IPS DF 6.9 (cell line): ENCODE results near the gene MAST4.
A peak's percentile ranks its signal among the peaks of the same experiment; 100 is the strongest.
"Not testable (repeated sequence)": the region's sequence is repeated elsewhere in the genome, so short reads cannot be mapped to it uniquely, and the experiment has no call there.

ENCODE experiments used
- DNase-seq: peaks from one replicate; pipeline ENCODE4 v3.0.0-alpha.2; 2013; ENCODE audit warnings: low read depth, low spot score
- H3K27ac ChIP-seq: one replicate; pipeline ENCODE4 v1.5.1; 2013; ENCODE audit warnings: low read length, control low read depth
- H3K27me3 ChIP-seq: 2 replicates; pipeline ENCODE4 v1.6.1; 2013; ENCODE audit warnings: mild to moderate bottlenecking, low read length; ENCODE audit not compliant: control insufficient read depth, insufficient read depth
- H3K36me3 ChIP-seq: 2 replicates; pipeline ENCODE4 v1.6.1; 2013; ENCODE audit warnings: low read length; ENCODE audit not compliant: control insufficient read depth, insufficient read depth
- H3K4me1 ChIP-seq: 2 replicates; pipeline ENCODE4 v1.6.1; 2013; ENCODE audit warnings: low read length; ENCODE audit not compliant: control insufficient read depth, insufficient read depth
- H3K4me3 ChIP-seq: 2 replicates; pipeline ENCODE4 v1.5.1; 2013; ENCODE audit warnings: mild to moderate bottlenecking, low read length
- H3K9me3 ChIP-seq: 2 replicates; pipeline ENCODE4 v1.6.1; 2013; ENCODE audit warnings: low read length, inconsistent platforms; ENCODE audit not compliant: control insufficient read depth, insufficient read depth
- WGBS: extraction: QIAGEN DNeasy Blood & Tissue Kit; methylation state at CpG from one replicate; pipeline ENCODE4 v1.1.7; 2013; ENCODE audit warnings: mixed read lengths, missing lambda C conversion rate; ENCODE audit not compliant: insufficient read length, insufficient coverage; 5-methylcytosine and 5-hydroxymethylcytosine counted together

The MAST4 gene

DNA sequence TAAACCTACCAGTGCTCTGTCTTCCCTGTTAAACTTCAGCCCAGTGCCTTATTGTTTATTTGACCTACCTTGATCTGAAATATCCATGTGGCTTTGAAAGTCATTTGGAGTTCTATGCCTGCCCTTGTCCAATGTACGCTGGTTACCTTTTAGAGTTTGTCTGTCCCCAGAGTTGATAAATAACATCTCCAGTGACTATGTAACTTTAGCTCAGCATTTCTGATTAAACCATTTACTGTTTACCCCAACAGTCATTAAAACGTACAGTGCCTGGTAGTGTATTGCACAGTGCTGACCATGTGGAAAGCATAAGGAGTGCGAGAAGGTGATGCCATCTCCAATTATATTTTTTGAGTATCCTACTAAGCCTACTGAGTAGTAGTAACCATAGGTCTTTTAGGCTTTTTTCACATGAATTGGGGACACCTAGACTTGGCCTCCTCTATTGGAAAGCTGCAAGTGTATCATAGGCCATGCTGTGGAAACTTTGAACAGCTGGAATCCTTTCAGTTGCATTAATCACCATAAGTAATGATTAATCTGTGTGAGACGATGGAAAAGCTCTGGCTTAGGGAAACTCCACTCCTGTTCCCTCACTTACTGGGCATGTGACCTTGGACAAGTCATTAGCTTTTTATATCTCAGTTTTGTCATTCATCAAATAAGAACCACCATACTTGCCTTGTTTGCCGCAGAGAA lies 93.5 kb downstream of the MAST4 start:
- no peaks in the 10 kb centered on the region for H3K36me3 ChIP-seq
- no peak for DNase-seq
- H3K27ac ChIP-seq: no peak overlapping the region
- H3K9me3 ChIP-seq: no peaks in the 10 kb centered on the region
- H3K4me3 ChIP-seq: no peak overlapping the region
- WGBS: no CpG with 5 or more reads among the region's 5 CpGs
- H3K4me1 ChIP-seq: no peaks in the 10 kb centered on the region
- H3K27me3 ChIP-seq: no peaks in the 10 kb centered on the region

DNA sequence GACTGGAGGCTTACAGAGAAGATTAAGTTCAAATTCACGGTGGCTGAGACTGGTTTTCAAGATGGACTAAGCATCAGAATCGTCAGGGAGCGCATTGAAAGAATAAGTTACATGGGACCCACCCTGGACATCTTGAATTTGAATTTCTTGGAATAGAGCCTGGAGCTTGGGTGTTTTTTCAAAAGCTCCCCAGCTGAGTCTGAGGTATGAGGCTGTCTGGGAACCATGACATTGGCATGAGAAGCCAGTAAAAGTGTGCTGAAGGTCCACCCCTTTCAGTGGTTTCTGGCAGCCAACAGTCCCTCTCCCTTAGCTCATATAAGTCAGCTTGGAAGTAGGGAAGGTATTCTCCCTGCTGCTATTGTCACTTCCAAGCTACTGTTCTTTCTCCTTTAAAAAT lies 97.8 kb downstream of the MAST4 start:
- no peak for DNase-seq
- no peaks in the 10 kb centered on the region for H3K9me3 ChIP-seq
- no peaks in the 10 kb centered on the region for H3K36me3 ChIP-seq
- no peak overlapping the region for H3K27ac ChIP-seq
- H3K4me1 ChIP-seq: no peaks in the 10 kb centered on the region
- no peaks in the 10 kb centered on the region for H3K27me3 ChIP-seq
- H3K4me3 ChIP-seq: no peak overlapping the region
- WGBS: no CpG with 5 or more reads among the region's 3 CpGs

DNA sequence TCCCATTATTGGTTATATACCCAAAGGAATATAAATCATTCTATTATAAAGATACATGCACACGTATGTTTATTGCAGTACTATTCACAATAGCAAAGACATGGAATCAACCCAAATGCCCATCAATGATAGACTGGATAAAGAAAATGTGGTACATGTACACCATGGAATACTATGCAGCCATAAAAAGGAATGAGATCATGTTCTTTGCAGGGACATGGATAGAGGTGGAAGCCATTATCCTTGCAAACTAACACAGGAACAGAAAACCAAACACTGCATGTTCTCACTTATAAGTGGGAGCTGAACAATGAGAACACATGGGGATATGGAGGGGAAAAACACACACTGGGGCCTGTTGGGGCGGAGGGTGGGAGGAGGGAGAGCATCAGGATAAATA lies 99.6 kb downstream of the MAST4 start:
- H3K4me3 ChIP-seq, H3K9me3 ChIP-seq, H3K36me3 ChIP-seq, H3K4me1 ChIP-seq, H3K27me3 ChIP-seq, DNase-seq, H3K27ac ChIP-seq: not testable (repeated sequence)
- WGBS: no CpG with 5 or more reads among the region's 2 CpGs

DNA sequence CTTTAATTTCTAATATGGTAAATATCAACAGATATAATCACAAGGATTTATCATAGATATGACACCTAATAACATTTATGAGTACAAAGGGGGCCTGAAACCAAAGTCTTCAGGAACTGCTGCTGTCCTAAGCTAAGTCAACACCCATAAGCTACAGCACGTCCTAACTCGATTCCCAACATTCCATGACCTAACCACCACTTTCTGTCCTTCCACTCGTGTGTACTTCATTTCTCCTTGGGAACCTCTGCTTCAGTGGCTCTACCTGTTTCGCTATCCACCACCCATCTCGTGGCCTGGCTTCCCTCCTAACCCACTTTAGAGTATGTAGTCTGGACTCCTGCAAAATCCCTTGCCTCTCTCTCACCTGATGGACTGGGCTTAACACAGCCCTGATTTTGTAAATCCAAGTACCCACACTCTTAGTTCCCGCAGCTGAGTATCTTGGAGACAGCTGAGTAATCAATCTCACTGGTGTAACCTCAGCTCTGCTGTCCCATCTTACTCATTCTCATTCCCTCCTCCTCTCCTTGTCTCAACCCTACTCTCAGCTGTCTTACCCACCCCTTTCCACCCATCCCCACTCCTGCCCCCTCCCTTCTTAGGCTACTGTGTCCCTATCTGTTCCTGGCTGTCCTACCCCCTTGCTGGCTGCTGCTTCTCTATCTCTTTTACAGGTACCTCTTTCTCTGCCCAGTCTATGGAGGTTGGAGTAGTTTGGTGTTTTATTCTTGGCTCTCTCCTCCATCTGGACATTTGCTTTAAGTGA lies 101.8 kb downstream of the MAST4 start:
- no peak overlapping the region for H3K4me3 ChIP-seq
- H3K27ac ChIP-seq: no peak overlapping the region
- no peaks in the 10 kb centered on the region for H3K9me3 ChIP-seq
- no CpG with 5 or more reads among the region's 6 CpGs for WGBS
- H3K4me1 ChIP-seq: no peaks in the 10 kb centered on the region
- H3K27me3 ChIP-seq: peaks cover 14% of the 10 kb centered on the region
- H3K36me3 ChIP-seq: no peaks in the 10 kb centered on the region
- DNase-seq: no peak

DNA sequence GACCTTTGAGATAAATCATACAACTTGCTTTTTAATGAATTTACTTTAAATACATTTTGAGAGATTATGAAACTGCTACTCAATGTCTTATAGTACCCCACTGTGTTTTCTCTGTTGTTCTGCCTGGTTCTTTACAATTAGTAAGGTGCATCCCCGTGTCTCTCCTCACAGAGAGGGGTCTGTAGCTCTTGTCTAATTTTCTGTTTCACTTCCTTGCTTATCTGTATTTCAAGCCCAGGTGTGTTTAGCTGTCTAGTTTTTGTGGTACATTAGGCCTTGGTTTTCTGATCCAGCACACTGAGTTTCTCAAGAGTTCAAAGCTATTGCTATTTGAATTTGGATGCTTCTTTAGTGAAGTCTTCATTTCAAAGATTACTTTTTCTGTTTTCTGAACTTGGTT lies 105.1 kb downstream of the MAST4 start:
- Histone ChIP-seq H3K36me3 (no peaks in the 10 kb centered on the region), H3K9me3 (no peaks in the 10 kb centered on the region), H3K27ac (no peak overlapping the region), H3K4me3 (no peak overlapping the region), H3K27me3 (peaks cover 28% of the 10 kb centered on the region), H3K4me1 (no peaks in the 10 kb centered on the region)
- WGBS: no CpG with 5 or more reads among the region's 1 CpG
- no peak for DNase-seq

DNA sequence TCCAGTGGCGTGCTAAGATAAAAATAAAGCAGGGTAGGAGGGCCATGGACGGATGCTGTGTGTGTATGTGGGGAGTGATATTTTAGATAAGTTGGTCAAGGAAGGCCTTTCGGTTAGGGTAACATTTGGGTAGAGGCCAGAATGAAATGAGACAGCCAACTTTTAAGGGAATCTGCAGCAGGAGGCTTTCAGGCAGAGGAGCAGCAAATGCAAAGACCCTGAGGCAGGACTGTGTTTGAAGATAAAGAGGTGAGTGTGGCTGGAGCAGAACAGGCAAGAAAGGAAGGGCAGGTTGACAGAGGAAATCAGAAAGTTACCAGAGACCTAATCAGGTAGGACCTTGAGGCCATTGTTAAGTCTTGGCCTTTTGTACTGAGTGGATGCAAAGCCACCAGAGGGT lies 106.2 kb downstream of the MAST4 start:
- Histone ChIP-seq H3K36me3 (no peaks in the 10 kb centered on the region), H3K4me3 (no peak overlapping the region), H3K9me3 (no peaks in the 10 kb centered on the region), H3K27ac (no peak overlapping the region), H3K4me1 (no peaks in the 10 kb centered on the region), H3K27me3 (peaks cover 34% of the 10 kb centered on the region)
- no peak for DNase-seq
- WGBS: no CpG with 5 or more reads among the region's 3 CpGs

DNA sequence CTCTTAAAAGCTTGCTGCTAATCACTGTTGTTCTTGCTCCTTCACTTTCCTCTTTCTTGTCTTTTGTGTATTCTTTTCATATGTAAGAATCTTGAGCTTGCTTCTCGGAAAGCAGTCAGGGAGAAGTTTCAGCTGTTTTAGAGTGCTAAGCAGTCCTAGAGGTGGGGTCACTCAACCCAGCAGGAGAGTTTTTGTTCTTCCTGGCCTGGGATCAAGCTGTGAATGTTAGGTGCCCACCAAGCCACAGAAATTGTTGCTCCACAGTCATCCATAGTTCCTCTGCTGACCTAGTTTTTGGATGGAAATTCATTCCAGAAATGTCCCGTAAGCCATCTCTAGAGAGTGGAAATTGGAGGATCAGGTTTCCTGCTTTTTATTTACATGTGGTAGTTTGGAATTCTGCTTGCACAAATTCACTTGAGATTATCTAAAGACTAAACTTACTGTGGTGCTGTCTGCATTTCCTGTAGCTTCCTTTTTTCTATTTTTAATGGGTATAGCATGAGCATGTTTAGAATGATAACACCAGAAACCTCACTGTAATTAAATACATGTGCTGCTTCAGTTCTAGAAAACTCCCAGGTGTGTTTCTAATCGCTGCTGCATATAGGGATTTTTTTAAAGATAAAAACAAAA lies 108.7 kb downstream of the MAST4 start:
- Histone ChIP-seq H3K9me3 (no peaks in the 10 kb centered on the region), H3K27me3 (peaks cover 43% of the 10 kb centered on the region), H3K4me3 (no peak overlapping the region), H3K36me3 (no peaks in the 10 kb centered on the region), H3K27ac (no peak overlapping the region), H3K4me1 (no peaks in the 10 kb centered on the region)
- DNase-seq: peak; percentile 20
- WGBS: no CpG with 5 or more reads among the region's 3 CpGs

DNA sequence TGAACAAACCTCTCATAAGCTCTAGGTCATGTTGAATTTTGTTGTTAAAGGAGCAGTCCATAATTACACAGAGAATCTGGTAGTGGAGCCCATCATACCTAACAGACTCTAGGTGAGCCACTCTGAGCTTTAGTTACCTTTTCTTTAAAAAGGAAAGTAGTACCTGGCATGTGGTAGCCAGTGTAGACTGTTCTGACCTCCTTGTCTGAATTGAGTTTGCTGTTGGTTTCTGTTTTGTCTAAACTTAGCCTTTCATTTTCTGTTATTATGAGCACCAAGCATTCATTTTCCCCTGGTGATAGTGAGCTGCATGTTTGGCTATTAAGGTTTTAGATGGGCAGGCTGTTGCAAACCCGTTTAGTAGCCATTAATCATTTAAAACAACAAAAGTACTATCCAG lies 112.2 kb downstream of the MAST4 start:
- DNase-seq: no peak
- Histone ChIP-seq H3K27ac (no peak overlapping the region), H3K36me3 (no peaks in the 10 kb centered on the region), H3K27me3 (peaks cover 26% of the 10 kb centered on the region), H3K9me3 (no peaks in the 10 kb centered on the region), H3K4me1 (no peaks in the 10 kb centered on the region), H3K4me3 (no peak overlapping the region)
- no CpG with 5 or more reads among the region's 1 CpG for WGBS

DNA sequence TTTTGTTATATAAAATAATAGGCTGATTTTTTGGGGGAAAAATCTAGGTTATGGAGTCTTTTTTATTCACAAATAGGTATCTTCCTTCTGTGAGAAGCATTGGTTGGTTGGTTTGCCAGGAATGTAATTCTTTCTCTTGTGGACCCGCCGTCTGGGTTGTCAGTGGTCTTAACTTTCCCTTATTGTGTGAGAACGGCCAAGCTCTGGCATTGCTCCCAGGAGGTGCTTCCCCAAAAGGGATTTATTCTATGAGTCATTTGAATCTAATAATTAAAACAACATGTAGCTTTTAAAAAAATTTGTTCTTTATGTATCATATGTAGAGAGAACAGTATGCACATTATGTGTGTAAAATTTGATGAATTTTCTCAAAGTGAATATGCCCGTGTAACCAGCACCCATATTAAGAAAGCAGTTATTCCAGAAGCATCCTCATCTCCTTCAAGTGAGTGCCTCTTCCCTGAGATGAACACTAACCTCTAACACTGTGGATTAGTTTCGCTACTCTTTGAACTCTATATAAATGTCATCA lies 114.4 kb downstream of the MAST4 start:
- H3K4me3 ChIP-seq: no peak overlapping the region
- peaks cover 19% of the 10 kb centered on the region for H3K27me3 ChIP-seq
- H3K27ac ChIP-seq: no peak overlapping the region
- H3K36me3 ChIP-seq: no peaks in the 10 kb centered on the region
- DNase-seq: no peak
- H3K4me1 ChIP-seq: no peaks in the 10 kb centered on the region
- no peaks in the 10 kb centered on the region for H3K9me3 ChIP-seq
- no CpG with 5 or more reads among the region's 5 CpGs for WGBS

DNA sequence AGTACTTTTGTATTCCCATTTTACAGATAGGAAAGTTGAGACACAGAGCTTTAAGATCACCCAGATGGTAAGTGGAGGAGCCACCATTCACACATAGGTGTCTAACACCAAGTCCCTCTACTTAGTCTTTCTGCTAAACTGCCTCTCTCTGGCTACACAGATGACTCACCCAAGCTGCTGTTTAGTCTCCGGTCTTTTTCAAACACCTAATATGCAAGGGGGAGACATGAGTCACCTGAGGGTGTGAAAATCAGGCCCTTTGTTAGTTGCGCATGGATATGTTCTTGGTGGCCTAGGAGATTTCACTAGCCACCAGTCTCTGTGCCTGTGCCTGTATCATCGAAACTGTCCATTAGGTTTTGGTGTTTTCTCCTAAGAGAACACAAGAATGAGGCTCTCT lies 117.8 kb downstream of the MAST4 start:
- no peak overlapping the region for H3K4me3 ChIP-seq
- no peaks in the 10 kb centered on the region for H3K9me3 ChIP-seq
- no CpG with 5 or more reads among the region's 3 CpGs for WGBS
- no peaks in the 10 kb centered on the region for H3K27me3 ChIP-seq
- no peaks in the 10 kb centered on the region for H3K36me3 ChIP-seq
- H3K27ac ChIP-seq: no peak overlapping the region
- no peaks in the 10 kb centered on the region for H3K4me1 ChIP-seq
- no peak for DNase-seq
